PFSK-1 (cell line): ENCODE data around the gene FNDC10.

Source experiments
- FOXP2 ChIP-seq: optimal IDR thresholded peaks from 2 replicates; pipeline ENCODE3; 2011; ENCODE audit warnings: borderline replicate concordance, control low read depth, inconsistent platforms; ENCODE audit not compliant: insufficient read depth; ENCODE audit errors: extremely low read length, extremely low read depth
- POLR2AphosphoS5 ChIP-seq: IDR thresholded peaks from 2 replicates; pipeline ENCODE4 v1.6.1; 2012; ENCODE audit warnings: low read depth, mild to moderate bottlenecking, control low read depth, low read length, moderate library complexity
- SIN3A ChIP-seq: IDR thresholded peaks from 2 replicates; pipeline ENCODE4 v1.6.1; 2012; ENCODE audit warnings: mild to moderate bottlenecking, low read length, moderate library complexity, borderline replicate concordance; ENCODE audit not compliant: insufficient read depth
- TAF1 ChIP-seq: IDR thresholded peaks from 2 replicates; pipeline ENCODE4 v1.6.1; 2012; ENCODE audit warnings: low read length, control low read depth, borderline replicate concordance; ENCODE audit not compliant: insufficient read depth
- TF ChIP-seq, protein P1 (sequence below), 2 experiments: IDR thresholded peaks; 2 replicates each; pipeline versions ENCODE4 v1.6.1 to v1.8.0; 2011 to 2012; ENCODE audit warnings: low read depth in 2 of 2, low read length in 2 of 2, control low read depth in 1 of 2, inconsistent platforms in 1 of 2, mild to moderate bottlenecking in 1 of 2, moderate library complexity in 1 of 2; ENCODE audit not compliant: insufficient read depth in 1 of 2

FNDC10 gene

DNA sequence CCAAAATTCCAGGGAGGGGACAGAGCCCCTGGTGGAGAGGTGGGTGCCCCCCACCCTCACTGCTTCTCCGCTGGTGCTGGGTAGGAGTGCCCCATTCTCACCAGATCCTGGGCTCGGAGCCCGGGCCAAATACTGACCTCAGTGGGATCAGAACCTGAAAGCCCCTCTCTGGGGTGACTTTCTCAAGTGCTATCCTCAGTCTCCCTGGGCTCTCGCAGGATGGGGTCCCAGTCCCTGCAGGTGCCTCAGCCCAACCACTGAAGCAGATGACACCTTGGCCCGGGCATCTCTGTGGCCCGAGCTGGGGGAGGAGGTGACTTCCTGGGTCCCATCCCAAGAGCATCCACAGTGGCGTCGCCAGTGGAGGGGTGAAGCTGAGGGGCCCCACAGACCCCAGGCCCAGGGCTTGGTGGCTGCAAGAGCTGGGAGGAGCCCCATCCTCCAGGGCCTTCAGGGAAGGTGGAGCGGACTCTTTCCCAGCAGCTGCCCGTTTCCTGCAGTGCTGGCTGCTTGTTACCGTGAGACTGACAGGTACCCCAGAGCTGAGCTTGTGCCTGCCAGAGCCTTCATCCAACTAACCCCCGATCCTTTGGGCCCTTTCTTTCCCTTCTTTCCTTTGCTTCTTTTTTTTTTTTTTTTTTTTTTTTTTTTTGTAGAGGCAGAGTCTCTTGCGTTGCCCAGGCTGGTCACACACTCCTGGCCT, 3.9 kb upstream of the FNDC10 start:
- TF ChIP-seq TAF1 (no peak), FOXP2 (no peak), POLR2AphosphoS5 (no peak), SIN3A (no peak)
- TF ChIP-seq, protein P1, sequence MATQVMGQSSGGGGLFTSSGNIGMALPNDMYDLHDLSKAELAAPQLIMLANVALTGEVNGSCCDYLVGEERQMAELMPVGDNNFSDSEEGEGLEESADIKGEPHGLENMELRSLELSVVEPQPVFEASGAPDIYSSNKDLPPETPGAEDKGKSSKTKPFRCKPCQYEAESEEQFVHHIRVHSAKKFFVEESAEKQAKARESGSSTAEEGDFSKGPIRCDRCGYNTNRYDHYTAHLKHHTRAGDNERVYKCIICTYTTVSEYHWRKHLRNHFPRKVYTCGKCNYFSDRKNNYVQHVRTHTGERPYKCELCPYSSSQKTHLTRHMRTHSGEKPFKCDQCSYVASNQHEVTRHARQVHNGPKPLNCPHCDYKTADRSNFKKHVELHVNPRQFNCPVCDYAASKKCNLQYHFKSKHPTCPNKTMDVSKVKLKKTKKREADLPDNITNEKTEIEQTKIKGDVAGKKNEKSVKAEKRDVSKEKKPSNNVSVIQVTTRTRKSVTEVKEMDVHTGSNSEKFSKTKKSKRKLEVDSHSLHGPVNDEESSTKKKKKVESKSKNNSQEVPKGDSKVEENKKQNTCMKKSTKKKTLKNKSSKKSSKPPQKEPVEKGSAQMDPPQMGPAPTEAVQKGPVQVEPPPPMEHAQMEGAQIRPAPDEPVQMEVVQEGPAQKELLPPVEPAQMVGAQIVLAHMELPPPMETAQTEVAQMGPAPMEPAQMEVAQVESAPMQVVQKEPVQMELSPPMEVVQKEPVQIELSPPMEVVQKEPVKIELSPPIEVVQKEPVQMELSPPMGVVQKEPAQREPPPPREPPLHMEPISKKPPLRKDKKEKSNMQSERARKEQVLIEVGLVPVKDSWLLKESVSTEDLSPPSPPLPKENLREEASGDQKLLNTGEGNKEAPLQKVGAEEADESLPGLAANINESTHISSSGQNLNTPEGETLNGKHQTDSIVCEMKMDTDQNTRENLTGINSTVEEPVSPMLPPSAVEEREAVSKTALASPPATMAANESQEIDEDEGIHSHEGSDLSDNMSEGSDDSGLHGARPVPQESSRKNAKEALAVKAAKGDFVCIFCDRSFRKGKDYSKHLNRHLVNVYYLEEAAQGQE (IDR thresholded peaks at IDR 0.05; ENCODE audit: insufficient read depth in 1 of 2, low read depth in 2 of 2, low read length in 2 of 2): no peak

DNA sequence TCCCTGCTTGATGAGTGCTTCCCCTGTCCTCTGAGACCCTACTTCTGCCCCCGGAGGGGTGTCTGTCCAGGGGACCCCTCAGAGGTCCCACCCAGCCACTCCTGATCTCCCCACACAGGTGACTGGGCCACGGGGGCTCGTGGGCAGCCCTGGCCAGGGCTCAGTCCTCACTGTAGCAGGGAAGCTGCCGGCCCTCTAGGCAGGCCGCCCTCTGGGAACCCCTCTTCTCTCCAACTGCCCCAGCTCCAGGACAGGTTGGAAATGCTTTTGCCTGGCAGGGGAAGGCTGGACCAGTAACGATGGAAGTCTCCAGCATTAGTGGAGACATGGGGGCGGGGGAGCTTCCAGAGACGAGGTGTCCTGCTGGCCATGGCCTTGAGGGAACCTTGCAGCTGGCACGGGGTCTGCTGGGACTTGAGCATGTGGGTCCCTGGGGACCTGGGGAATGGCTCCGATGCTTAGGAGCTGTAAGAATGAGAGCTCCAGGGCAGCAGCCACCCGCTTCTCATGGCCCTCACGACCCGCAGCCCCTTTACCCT, 3.1 kb upstream of the FNDC10 start:
- TF ChIP-seq SIN3A: no peak
- no peak for TF ChIP-seq FOXP2
- no peak for TF ChIP-seq TAF1

DNA sequence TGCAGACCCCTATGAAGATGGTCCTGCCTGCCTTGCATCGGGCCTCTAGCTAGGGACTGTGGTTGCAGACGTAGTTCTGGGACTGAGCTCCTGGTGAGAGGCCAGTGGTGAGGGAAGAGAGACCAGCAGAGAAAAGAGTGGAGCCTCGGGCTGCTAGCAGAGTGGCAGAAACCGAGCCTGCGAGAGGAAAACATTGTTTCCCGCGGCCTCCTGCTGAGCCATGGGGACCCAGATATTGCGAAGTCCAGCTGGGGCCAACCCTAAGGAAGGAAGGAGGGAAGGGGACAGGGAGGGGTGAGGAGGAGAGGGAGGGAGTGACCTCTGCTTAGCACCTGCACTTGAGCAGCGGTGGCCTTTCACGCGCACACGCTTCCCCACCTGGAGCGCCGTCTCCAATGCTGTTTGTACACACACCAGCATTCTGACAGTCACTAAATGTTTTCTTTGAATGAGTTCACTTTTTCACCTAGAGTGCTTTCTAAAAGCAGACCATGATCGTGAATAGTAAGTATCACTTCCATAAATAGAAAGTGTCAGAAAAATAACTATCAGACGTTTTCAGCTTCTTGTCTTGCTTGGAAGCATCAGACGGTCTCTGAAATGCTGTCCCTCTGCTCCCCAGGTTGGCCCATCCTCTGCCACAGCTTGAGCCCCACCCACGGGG, 2.5 kb upstream of the FNDC10 start:
- TF ChIP-seq, protein P1 (IDR thresholded peaks at IDR 0.05; ENCODE audit: insufficient read depth in 1 of 2, low read depth in 2 of 2, low read length in 2 of 2): no peak
- TF ChIP-seq FOXP2 (no peak), POLR2AphosphoS5 (no peak), TAF1 (no peak), SIN3A (no peak)

DNA sequence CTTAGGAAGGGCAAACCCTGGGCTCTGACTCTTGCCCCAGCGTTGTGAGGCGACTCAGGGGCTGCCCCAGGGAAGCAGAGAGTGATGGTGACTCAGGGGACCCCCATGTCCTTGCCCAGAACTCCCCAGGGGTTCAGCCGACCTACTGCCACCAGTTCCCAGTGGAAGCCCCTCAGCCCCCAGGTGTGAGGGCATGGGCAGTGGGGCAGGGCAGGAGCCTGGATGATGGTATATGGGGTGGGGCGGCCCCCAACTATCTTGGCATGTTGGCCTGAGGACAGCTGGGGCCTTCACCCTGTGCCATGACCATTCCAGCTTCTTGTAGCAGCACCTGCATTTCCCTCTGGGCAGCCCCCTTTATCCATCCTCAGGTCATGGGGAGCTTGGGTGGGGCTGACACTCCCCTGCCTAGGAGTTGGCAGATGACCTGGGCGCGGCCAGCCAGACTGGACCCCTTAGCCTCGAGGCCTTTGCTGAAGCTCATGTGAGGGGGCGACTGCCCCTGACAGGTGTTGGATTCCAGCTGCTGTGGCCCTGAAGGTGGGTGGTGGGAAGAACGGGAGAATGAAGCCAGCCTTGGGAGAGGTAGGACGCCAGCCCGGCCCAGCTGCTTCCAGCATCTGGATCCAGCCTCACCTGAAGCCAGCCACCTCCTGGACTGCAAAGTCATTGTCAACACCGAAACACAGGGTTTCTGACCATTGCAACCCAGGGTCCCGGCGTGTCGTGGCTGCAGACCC, 1.8 kb upstream of the FNDC10 start:
- TF ChIP-seq POLR2AphosphoS5: no peak
- TF ChIP-seq, protein P1 (IDR thresholded peaks at IDR 0.05; ENCODE audit: insufficient read depth in 1 of 2, low read depth in 2 of 2, low read length in 2 of 2): no peak
- no peak for TF ChIP-seq SIN3A
- no peak for TF ChIP-seq FOXP2
- no peak for TF ChIP-seq TAF1

DNA sequence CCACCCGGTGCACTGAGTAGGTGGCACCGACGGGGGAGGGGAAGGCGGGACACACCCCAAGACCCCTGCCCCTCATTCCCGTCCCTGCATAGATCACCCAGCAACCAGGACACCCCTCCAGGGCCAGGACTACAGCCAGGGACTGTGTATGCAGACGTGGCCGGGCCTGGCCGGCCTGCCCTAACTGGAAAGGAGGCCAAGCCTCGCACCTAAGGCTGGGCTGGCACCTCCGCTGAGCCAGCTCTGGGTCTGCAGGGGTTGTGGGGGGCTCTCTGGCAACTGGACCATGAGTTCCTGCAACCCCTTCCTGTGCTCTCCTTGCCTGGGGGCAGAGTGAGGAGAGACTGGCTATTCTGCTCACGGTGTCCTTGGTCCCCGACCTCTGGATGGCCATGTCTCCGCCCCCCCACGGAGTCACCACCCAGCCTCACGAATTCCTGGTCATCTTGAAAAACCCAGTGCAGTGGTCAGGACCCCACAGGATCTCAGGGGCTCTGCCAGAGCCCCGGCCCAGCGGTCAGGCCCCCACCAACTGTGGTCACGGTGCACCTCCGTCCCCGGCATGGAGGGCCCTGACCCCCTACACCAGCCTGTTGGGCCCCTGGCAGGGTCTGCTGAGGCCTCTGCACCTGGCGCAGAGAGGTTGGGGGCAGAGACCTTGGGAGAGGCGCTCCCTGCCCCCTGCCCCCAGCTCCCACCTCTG, 1.1 kb upstream of the FNDC10 start:
- TF ChIP-seq SIN3A: no peak
- TF ChIP-seq, protein P1 (IDR thresholded peaks at IDR 0.05; ENCODE audit: insufficient read depth in 1 of 2, low read depth in 2 of 2, low read length in 2 of 2): no peak
- no peak for TF ChIP-seq TAF1
- no peak for TF ChIP-seq FOXP2
- TF ChIP-seq POLR2AphosphoS5: no peak
